ENCODE measurements around the gene SMLR1.

DNA sequence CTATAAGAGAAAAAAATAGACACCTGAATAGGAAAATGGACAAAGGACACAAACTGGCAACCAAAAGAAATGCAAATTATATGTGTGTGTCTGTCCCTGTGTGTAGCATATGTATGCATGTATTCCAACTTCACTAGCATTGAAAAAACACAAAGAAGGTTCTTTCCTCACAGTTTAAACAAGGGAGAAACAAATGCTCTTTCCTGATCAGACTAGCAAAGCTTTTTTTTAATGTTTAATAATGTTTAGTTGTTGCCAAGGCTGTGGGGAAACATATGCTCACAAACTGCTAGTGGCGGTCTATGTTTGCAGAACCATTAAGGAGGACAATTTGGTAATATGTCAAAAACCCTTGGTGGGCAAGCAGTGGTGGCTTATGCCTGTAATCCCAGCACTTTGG, 22.4 kb downstream of the SMLR1 start:
- TF ChIP-seq, protein P1, sequence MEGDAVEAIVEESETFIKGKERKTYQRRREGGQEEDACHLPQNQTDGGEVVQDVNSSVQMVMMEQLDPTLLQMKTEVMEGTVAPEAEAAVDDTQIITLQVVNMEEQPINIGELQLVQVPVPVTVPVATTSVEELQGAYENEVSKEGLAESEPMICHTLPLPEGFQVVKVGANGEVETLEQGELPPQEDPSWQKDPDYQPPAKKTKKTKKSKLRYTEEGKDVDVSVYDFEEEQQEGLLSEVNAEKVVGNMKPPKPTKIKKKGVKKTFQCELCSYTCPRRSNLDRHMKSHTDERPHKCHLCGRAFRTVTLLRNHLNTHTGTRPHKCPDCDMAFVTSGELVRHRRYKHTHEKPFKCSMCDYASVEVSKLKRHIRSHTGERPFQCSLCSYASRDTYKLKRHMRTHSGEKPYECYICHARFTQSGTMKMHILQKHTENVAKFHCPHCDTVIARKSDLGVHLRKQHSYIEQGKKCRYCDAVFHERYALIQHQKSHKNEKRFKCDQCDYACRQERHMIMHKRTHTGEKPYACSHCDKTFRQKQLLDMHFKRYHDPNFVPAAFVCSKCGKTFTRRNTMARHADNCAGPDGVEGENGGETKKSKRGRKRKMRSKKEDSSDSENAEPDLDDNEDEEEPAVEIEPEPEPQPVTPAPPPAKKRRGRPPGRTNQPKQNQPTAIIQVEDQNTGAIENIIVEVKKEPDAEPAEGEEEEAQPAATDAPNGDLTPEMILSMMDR (IDR thresholded peaks at IDR 0.05): no peak
- TF ChIP-seq POLR2A (IDR thresholded peaks at IDR 0.05): no peak

Measured in sigmoid colon (tissue), 3 donors.